HG02678 (cell line): ENCODE results near the gene KCNG2.
A peak's percentile ranks its signal among the peaks of the same experiment; 100 is the strongest.

Experiments
- ATAC-seq: cut with Tn5 transposase; IDR thresholded peaks from one replicate; pipeline ENCODE4 v1.9.1; 2021; ENCODE audit warnings: mild to moderate bottlenecking, moderate library complexity; ENCODE audit not compliant: unreplicated experiment

The KCNG2 gene

GRCh38 chr18:79935499-79935898, 137.8 kb downstream of the KCNG2 start:
- no peak for ATAC-seq

GRCh38 chr18:79935925-79936324, 138.2 kb downstream of the KCNG2 start:
- ATAC-seq = no peak

GRCh38 chr18:79936641-79937040, 138.9 kb downstream of the KCNG2 start:
- ATAC-seq = no peak

- ATAC-seq = no peak
Observed at GRCh38 chr18:79937103-79937860, 139.5 kb downstream of the KCNG2 start.

GRCh38 chr18:79938196-79938595, 140.5 kb downstream of the KCNG2 start:
- no peak for ATAC-seq

GRCh38 chr18:79939096-79939495, 141.4 kb downstream of the KCNG2 start:
- no peak for ATAC-seq

- no peak for ATAC-seq
Observed at GRCh38 chr18:79940126-79940813, 142.5 kb downstream of the KCNG2 start.

GRCh38 chr18:79940814-79941472, 143.2 kb downstream of the KCNG2 start:
- no peak for ATAC-seq

- ATAC-seq = no peak
Observed at GRCh38 chr18:79941473-79942119, 143.9 kb downstream of the KCNG2 start.

GRCh38 chr18:79942211-79942610, 144.5 kb downstream of the KCNG2 start:
- no peak for ATAC-seq

- no peak for ATAC-seq
Observed at GRCh38 chr18:79942786-79943607, 145.3 kb downstream of the KCNG2 start.

- ATAC-seq = no peak
Observed at GRCh38 chr18:79943608-79944125, 145.9 kb downstream of the KCNG2 start.

- peak; percentile 64 for ATAC-seq
Observed at GRCh38 chr18:79944126-79944731, 146.5 kb downstream of the KCNG2 start.

- peak; percentile 1 for ATAC-seq
Observed at GRCh38 chr18:79944746-79945117, 147.0 kb downstream of the KCNG2 start.

GRCh38 chr18:79945118-79946042, 147.6 kb downstream of the KCNG2 start:
- no peak for ATAC-seq

GRCh38 chr18:79947054-79947755, 149.5 kb downstream of the KCNG2 start:
- no peak for ATAC-seq

- ATAC-seq = no peak
Observed at GRCh38 chr18:79947881-79948610, 150.3 kb downstream of the KCNG2 start.
